GM12878 (cell line): ENCODE measurements around the gene IQGAP1. TPM values are rescaled to one million over a fixed set of nuclear protein-coding genes. Genes with fewer than 3 reads are reported as not detected.

Source experiments
- ATF2 ChIP-seq: IDR thresholded peaks from 2 replicates; pipeline ENCODE4 v1.6.1; 2012; ENCODE audit warnings: low read length, inconsistent platforms
- DPF2 ChIP-seq: fragments of 450-650 bp; IDR thresholded peaks from 2 replicates; pipeline ENCODE4 v1.6.1; 2017; ENCODE audit warnings: mild to moderate bottlenecking
- ESRRA ChIP-seq: IDR thresholded peaks from 2 replicates; pipeline ENCODE4 v1.6.1; 2012; ENCODE audit warnings: mild to moderate bottlenecking, low read length, improper control_type of control experiment
- GABPA ChIP-seq: IDR thresholded peaks from 2 replicates; pipeline ENCODE4 v1.6.1; 2014; ENCODE audit warnings: antibody characterized with exemption, low read depth, mild to moderate bottlenecking, inconsistent platforms
- HDGF ChIP-seq: fragments of 450-650 bp; IDR thresholded peaks from 2 replicates; pipeline ENCODE4 v1.6.1; 2016; ENCODE audit warnings: antibody characterized with exemption
- IKZF2 ChIP-seq, 2 experiments: fragments of 450-650 bp; IDR thresholded peaks; 2 replicates each; pipeline ENCODE4 v1.6.1; 2017; ENCODE audit warnings: mild to moderate bottlenecking in 2 of 2, moderate library complexity in 2 of 2
- MXI1 ChIP-seq: fragments of 150-350 bp; IDR thresholded peaks from 2 replicates; pipeline ENCODE4 v1.6.1; 2011; ENCODE audit warnings: low read depth, mild to moderate bottlenecking, inconsistent platforms, low read length, improper control_type of control experiment
- NBN ChIP-seq: fragments of 450-650 bp; IDR thresholded peaks from 2 replicates; pipeline ENCODE4 v1.6.1; 2016
- POLR2AphosphoS5 ChIP-seq: IDR thresholded peaks from 2 replicates; pipeline ENCODE4 v1.6.1; 2011; ENCODE audit warnings: mild to moderate bottlenecking, low read length, inconsistent platforms
- RUNX3 ChIP-seq: IDR thresholded peaks from 2 replicates; pipeline ENCODE4 v1.6.1; 2012; ENCODE audit warnings: low read length, inconsistent platforms
- STAT3 ChIP-seq: IDR thresholded peaks from 2 replicates; pipeline ENCODE4 v1.6.1; 2011; ENCODE audit warnings: low read depth, low read length, improper control_type of control experiment
- ZNF217 ChIP-seq: fragments of 450-650 bp; IDR thresholded peaks from 2 replicates; pipeline ENCODE4 v1.6.1; 2017; ENCODE audit warnings: antibody characterized with exemption, mild to moderate bottlenecking
- polyA plus RNA-seq, 11 experiments: library from polyadenylated mRNA; depleted of rRNA in 4 of 11; unstranded in 6 of 11; stranded (reverse) in 5 of 11; fragments of >200 nt; fragmentation: Nextera tagmentation in 4 of 11; fragmentation: Illumina TruSeq in 1 of 11; extraction: Ambion mirVana in 4 of 11; extraction: Trizol in 1 of 11; gene quantifications; 1 replicate in 1 of 11; 2 replicates in 10 of 11; pipeline versions ENCODE4 v1.2.1 to v1.2.3, GENCODE V29; 2011 to 2016; ENCODE audit warnings: inconsistent platforms in 2 of 11, missing spikeins in 2 of 11, low read depth in 1 of 11
- total RNA-seq, 4 experiments: library from RNA; depleted of rRNA in 3 of 4; stranded (reverse); fragments of >200 nt in 3 of 4; fragmentation: Illumina TruSeq in 1 of 4; extraction: Trizol in 1 of 4; gene quantifications; 2 replicates each; pipeline versions ENCODE4 v1.2.1 to v1.2.3, GENCODE V29; 2013 to 2021
- TF ChIP-seq, protein P1 (sequence below): fragments of 450-650 bp; IDR thresholded peaks from 2 replicates; pipeline ENCODE4 v1.6.1; 2017; ENCODE audit warnings: low read depth, mild to moderate bottlenecking, moderate library complexity

The IQGAP1 gene
- total and polyA plus RNA-seq, 10 of the 15 experiments (the other 5 are each of a cell fraction or from before 2014, with no cell fraction given), result 65.2 to 250 (median 112) TPM

GRCh38 chr15:90400759-90401314, 12.8 kb downstream of the IQGAP1 start (continued):
- TF ChIP-seq ATF2, result 0 out of 2 replicates have a peak, but pooled peaks have one; percentile 38
- no peak for TF ChIP-seq HDGF
- TF ChIP-seq POLR2AphosphoS5, result peak; percentile 41; the same call in 1 of the 2 replicates
- no peak for TF ChIP-seq STAT3
- TF ChIP-seq ESRRA, result no peak
- TF ChIP-seq, protein P1, sequence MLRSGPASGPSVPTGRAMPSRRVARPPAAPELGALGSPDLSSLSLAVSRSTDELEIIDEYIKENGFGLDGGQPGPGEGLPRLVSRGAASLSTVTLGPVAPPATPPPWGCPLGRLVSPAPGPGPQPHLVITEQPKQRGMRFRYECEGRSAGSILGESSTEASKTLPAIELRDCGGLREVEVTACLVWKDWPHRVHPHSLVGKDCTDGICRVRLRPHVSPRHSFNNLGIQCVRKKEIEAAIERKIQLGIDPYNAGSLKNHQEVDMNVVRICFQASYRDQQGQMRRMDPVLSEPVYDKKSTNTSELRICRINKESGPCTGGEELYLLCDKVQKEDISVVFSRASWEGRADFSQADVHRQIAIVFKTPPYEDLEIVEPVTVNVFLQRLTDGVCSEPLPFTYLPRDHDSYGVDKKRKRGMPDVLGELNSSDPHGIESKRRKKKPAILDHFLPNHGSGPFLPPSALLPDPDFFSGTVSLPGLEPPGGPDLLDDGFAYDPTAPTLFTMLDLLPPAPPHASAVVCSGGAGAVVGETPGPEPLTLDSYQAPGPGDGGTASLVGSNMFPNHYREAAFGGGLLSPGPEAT, result no peak
- no peak for TF ChIP-seq ZNF217
- peak; percentile 52; the same call in 1 of the 2 replicates for TF ChIP-seq DPF2
- peak; percentile 39 to 40; a peak in 3 of 4 replicates for TF ChIP-seq IKZF2 (IDR thresholded peaks at IDR 0.05)
- peak; percentile 80 for TF ChIP-seq RUNX3
- TF ChIP-seq GABPA, result 0 out of 2 replicates have a peak, but pooled peaks have one; percentile 31
- TF ChIP-seq NBN, result 0 out of 2 replicates have a peak, but pooled peaks have one; percentile 38
- TF ChIP-seq MXI1, result peak; percentile 81
